ENCODE results near the gene MPG.

GRCh38 chr16:41439-42068 is 36.5 kb upstream of the MPG start:
- TF ChIP-seq ZFX (IDR thresholded peaks at IDR 0.05) (no peak), POLR2A (IDR thresholded peaks at IDR 0.05; ENCODE audit: borderline replicate concordance, extremely low read depth, insufficient read depth, insufficient read length) (no peak), EZH2phosphoT487 (IDR thresholded peaks at IDR 0.05; ENCODE audit: borderline replicate concordance) (no peak), EZH2 (IDR thresholded peaks at IDR 0.05) (no peak), CTCF (IDR thresholded peaks at IDR 0.05 in 2 of 3, conservative IDR thresholded peaks at IDR 0.05 in 1 of 3; ENCODE audit: borderline replicate concordance in 1 of 3, insufficient read depth in 1 of 3, low read depth in 2 of 3, low read length in 2 of 3) (no peak), RAD21 (IDR thresholded peaks at IDR 0.05; ENCODE audit: low read depth) (no peak), JUND (IDR thresholded peaks at IDR 0.05) (no peak), POLR2AphosphoS5 (IDR thresholded peaks at IDR 0.05; ENCODE audit: low read depth, low read length) (no peak), SRF (IDR thresholded peaks at IDR 0.05; ENCODE audit: low read depth) (no peak), CEBPB (IDR thresholded peaks at IDR 0.05; ENCODE audit: low read depth) (no peak), ATF3 (IDR thresholded peaks at IDR 0.05) (no peak), YY1 (IDR thresholded peaks at IDR 0.05; ENCODE audit: extremely low read depth, insufficient replicate concordance, low read depth, low read length) (no peak), SIN3A (IDR thresholded peaks at IDR 0.05; ENCODE audit: low read depth) (no peak)
